Activated naive CD4-positive, alpha-beta T cell treated with anti-CD3 and anti-CD28 coated beads, Interleukin-2, amount 50 U/mL, for 24 hours (primary cell): ENCODE measurements around the gene HOXA3.
A peak's percentile ranks its signal among the peaks of the same experiment; 100 is the strongest.

Experiments used
- H3K27ac Mint-ChIP-seq: one replicate; pipeline ENCODE4 v1.8.0; 2021; ENCODE audit warnings: mild to moderate bottlenecking, mixed read lengths
- H3K27me3 Mint-ChIP-seq: one replicate; pipeline ENCODE4 v1.8.0; 2021; ENCODE audit warnings: mixed read lengths
- H3K36me3 Mint-ChIP-seq: one replicate; pipeline ENCODE4 v1.8.0; 2021; ENCODE audit warnings: mixed read lengths
- H3K4me1 Mint-ChIP-seq: one replicate; pipeline ENCODE4 v1.8.0; 2021; ENCODE audit warnings: mixed read lengths
- H3K4me3 Mint-ChIP-seq: one replicate; pipeline ENCODE4 v1.8.0; 2021; ENCODE audit warnings: mild to moderate bottlenecking, mixed read lengths
- H3K9me3 Mint-ChIP-seq: one replicate; pipeline ENCODE4 v1.8.0; 2021; ENCODE audit warnings: mixed read lengths

HOXA3 gene

DNA sequence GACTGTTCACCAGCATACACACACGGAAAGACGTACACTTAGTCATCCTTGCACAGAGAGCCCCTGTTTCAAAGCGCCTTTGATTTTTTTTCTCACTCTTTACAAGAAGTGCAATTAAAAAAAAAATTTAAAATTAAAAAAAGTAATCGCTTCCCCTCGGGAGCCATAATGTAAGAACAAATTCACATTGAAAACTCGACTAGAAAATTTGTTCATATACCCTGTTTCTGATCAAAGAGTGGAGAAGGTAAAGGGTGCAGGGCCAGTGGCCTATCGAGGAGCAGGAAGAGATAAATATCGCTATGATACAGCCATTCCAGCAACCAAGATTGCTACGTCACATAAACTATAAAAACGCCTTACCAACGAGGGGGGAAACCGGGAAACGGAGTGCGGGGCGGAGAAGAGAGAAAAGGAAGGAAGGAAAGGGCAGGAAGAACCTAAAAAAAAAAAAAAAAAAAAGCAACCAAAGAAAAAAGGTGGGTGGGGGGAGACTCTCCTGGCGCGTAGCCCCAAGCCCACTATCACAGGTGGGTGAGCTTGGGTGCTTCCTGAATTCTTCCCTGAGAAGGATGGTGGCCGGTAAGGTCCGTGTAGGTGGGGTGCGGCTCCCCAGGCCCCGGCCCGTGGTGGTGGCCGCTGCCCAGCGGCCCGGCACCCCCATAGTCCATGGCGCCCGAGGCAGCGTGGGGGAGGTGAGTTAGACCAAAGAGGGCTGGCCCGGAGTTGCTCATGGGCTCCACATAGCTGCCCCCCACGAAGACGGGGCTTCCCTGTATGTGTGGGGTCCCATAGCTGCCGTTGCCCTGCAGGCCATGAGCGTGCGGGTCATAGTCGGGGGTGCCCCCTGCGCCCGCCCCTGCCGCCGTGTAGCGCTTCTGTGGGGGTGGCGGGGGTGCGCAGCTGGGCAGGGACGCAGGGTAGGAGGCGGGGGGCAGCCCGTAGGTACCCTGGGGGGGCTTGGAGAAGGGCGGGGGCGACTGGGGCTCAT, 44.7 kb downstream of the HOXA3 start:
- peaks cover 2% of the 10 kb centered on the region for H3K36me3 Mint-ChIP-seq
- no peaks in the 10 kb centered on the region for H3K9me3 Mint-ChIP-seq
- H3K4me3 Mint-ChIP-seq: no peak overlapping the region
- peaks cover 10% of the 10 kb centered on the region for H3K4me1 Mint-ChIP-seq
- H3K27ac Mint-ChIP-seq: no peak overlapping the region
- H3K27me3 Mint-ChIP-seq: peaks cover 30% of the 10 kb centered on the region

DNA sequence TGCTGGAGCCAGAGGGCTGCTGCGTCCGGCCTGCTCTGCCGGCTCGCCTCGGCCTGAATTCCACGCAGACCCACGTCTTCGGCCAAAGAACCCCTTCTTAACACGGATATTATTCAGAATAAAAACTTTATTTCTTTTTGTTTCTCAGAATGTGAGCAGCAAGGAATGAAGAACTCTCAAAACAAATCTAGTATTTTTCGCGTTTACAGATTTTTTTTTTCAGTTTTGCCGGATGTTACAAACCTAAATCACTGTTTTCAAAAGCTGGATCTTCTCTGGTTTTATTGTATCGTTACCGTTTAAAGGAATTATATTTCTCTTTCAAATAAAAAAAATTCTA, 45.5 kb downstream of the HOXA3 start:
- H3K36me3 Mint-ChIP-seq: peaks cover 3% of the 10 kb centered on the region
- no peak overlapping the region for H3K27ac Mint-ChIP-seq
- peaks cover 35% of the 10 kb centered on the region for H3K27me3 Mint-ChIP-seq

DNA sequence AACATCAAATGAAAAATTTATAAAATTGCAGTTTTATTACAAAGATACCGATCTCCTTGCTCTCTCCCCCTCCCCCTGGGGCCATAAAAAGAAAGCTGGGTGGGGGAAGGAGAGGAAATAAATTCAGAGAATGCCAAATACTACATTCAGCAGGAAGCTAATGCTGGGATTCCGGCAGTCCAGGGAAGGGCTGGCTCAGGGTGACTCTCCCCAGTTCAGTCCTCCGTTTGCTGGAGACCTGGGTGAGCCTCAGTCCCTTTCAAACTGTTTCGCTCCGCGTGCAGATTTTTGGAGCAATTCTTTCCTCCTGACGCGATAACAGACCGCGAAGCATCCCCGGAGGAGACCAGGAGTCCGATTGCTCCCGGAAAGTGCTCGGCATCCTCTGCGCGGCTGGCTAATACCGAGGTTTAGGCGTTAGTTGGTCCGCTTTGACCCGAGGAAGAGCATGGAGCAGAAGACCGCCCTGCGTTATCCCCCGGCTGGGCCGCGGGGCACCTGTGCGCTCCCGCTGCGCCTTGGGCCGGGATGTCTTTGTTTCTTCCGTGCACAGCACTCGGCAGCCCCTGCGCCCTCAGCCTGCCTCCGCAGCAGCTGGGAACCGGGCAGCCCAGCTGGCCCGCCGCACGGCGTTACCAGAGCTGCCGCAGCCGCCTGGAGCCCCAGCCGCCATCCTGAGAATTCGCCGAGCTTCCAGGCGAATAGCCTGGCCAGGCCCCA, 46.0 kb downstream of the HOXA3 start:
- no peak overlapping the region for H3K4me3 Mint-ChIP-seq
- H3K27ac Mint-ChIP-seq: no peak overlapping the region
- H3K9me3 Mint-ChIP-seq: no peaks in the 10 kb centered on the region
- H3K36me3 Mint-ChIP-seq: peaks cover 6% of the 10 kb centered on the region
- peaks cover 19% of the 10 kb centered on the region for H3K4me1 Mint-ChIP-seq
- H3K27me3 Mint-ChIP-seq: peaks cover 41% of the 10 kb centered on the region

More for the DNA sequence above, 45.5 kb downstream of the HOXA3 start:
- Mint-ChIP-seq H3K9me3 (no peaks in the 10 kb centered on the region), H3K4me1 (peaks cover 16% of the 10 kb centered on the region), H3K4me3 (no peak overlapping the region)

DNA sequence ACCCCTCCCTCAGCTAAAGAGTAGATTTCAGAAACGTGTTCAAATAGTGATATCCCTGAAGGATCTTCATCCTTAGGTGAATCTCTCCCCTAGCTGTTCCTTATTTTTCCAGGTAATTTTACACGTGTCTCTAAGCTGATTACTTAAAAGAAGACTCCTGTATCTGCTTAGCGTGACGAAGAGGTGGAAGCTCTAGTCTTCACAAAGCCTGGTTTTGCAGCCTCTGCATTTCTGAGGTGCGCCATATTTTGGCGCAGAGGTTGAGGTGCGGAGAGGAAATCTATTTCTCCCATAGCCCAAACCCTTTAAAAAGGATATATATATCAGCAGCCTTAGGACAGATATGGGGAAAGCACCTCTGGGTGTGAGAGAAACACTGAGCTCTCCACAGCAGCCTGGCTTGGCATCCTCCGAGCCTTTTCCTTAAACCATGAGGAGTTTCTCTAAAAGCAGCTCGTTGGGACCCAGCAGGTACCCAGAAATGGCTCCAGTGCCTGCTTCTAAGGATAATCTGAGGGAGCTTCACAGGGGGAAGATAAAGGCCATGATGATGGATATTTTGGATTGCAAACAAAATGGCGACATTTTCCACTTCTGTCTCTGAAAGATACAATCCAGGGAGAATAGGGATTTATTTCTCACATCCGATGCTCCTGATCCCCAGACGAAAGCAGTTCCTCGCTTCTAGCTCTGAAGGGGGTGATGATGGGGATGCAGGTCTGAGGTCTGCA, 46.9 kb downstream of the HOXA3 start:
- H3K9me3 Mint-ChIP-seq: no peaks in the 10 kb centered on the region
- H3K27ac Mint-ChIP-seq: no peak overlapping the region
- H3K36me3 Mint-ChIP-seq: peaks cover 8% of the 10 kb centered on the region
- H3K27me3 Mint-ChIP-seq: peaks cover 46% of the 10 kb centered on the region
- H3K4me1 Mint-ChIP-seq: peaks cover 19% of the 10 kb centered on the region
- H3K4me3 Mint-ChIP-seq: no peak overlapping the region

DNA sequence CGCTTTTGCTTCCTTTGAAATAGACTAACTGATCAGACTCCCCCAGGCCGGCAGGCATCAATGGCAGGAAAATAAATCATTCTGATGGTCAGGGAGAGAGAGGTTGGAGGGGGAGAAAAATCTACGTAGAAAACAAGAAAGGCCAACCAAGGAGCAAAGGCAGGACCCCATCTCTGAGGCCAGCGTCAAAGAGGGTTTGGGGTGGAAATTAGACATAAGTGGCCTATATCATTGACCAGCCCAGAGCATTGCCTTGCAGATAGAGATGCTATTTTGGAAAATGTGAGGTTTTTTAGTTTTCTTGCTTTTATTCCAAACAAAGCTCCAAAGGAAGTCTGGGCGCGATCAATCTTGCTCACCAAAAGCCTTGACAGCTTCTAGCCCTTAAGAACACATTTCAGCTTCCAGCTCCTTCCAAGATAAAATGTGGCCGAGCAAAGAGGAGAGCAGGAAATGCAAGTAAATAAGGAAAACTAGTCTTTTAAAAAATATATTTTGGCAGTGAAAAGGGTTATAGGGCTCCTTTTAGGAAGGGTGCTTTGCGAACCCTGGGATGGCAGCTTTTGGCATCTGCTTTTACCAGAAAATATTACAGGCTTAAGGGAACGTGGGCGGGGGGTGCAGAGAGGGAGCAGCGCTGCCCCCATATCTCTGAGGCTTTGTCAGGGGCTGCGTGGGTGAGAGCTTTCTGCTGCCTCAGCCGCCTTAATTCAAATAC, 47.9 kb downstream of the HOXA3 start:
- Mint-ChIP-seq H3K4me3 (no peak overlapping the region), H3K27ac (no peak overlapping the region), H3K9me3 (no peaks in the 10 kb centered on the region), H3K4me1 (peaks cover 19% of the 10 kb centered on the region), H3K27me3 (peaks cover 53% of the 10 kb centered on the region), H3K36me3 (peaks cover 12% of the 10 kb centered on the region)

DNA sequence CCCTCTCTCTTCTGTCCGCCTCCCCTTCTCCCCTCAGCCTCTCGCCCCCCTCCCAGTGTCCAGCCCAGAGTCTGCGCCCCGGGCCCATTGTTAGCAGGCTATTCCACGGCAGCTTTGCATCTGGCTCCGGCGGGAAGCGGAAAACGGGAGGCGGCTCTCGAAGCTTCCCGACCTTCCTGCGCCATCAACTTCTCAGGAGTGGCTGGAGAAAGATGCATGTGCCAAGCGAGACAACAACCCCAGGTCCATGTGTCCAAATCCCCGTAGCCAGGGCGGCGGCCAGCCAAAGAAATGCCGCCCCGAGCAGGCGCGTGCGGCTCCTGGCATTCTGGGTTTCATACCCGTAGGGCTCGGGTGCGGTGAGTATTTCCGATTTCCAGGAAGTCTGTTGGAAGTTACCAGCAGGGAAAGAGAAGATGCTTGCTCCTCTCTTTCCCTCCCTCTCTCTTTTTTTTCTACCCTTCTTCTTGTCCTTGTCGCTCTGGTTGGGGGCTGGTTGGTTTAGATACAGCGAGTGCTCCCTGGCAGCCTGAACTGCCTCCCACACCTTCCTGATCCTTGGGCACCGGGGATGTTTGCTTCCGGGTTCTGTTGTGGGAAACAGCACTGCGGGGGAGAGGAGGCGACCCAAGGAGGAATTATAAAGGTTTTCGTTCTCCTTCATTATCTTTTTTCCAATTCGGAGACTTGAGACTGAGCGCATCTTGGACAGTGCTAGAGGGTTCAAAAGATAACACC, 48.7 kb downstream of the HOXA3 start:
- H3K27ac Mint-ChIP-seq: no peak overlapping the region

DNA sequence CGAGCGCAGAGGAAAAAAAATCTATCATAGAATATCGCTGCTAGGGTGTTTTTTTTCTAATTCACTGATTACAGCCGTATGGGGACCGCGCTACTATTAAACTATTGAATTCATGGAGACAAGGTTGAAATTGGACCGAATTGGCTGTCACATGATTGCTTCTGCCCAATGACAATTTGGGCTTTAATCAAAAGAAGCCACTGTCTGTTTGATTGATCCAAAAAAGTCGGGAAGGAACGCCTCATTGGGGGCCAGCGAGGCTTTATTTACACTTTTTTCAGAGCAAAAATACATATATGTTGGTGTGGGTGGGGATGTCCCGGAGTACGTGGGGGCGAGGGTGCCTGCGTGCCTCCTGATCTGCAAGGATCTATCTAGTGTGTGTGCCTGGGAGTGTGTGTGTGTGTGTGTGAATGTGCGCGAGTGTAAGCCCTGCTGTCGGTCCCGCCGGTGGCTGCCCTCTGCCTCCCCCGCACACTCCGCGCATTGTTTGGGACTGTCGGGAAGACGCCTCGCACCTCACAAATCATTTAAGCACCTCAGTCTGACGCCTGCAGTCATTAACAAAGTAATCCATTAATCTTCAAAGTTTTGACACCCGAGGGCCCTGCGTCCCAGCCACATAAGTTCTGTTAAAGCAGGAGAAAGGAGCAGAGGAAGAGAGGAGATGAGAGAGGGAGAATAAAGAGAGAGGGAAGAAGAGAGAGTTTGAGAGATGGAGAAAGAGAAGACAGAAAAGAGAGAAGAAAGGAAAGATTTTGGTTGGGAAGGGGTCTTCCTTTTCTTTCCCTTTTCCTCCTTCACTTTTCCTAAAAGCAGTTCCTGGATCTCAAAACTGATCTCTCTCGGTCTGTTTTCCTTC, 49.6 kb downstream of the HOXA3 start, which contains the start of gene HOXA2:
Gene HOXA2, minus strand, starts transcription at position 103 of the 862 bp plus-strand sequence. CDS start 183 bp downstream, outside the sequence.
- Mint-ChIP-seq H3K36me3 (peaks cover 16% of the 10 kb centered on the region), H3K27ac (no peak within 1 kb of the TSS), H3K4me3 (peak within 1 kb of the TSS; percentile 30), H3K9me3 (no peaks in the 10 kb centered on the region), H3K4me1 (peaks cover 28% of the 10 kb centered on the region), H3K27me3 (peaks cover 64% of the 10 kb centered on the region)

More for the DNA sequence above, 48.7 kb downstream of the HOXA3 start:
- Mint-ChIP-seq H3K9me3 (no peaks in the 10 kb centered on the region), H3K4me3 (no peak overlapping the region), H3K27me3 (peaks cover 60% of the 10 kb centered on the region), H3K4me1 (peaks cover 23% of the 10 kb centered on the region), H3K36me3 (peaks cover 15% of the 10 kb centered on the region)

DNA sequence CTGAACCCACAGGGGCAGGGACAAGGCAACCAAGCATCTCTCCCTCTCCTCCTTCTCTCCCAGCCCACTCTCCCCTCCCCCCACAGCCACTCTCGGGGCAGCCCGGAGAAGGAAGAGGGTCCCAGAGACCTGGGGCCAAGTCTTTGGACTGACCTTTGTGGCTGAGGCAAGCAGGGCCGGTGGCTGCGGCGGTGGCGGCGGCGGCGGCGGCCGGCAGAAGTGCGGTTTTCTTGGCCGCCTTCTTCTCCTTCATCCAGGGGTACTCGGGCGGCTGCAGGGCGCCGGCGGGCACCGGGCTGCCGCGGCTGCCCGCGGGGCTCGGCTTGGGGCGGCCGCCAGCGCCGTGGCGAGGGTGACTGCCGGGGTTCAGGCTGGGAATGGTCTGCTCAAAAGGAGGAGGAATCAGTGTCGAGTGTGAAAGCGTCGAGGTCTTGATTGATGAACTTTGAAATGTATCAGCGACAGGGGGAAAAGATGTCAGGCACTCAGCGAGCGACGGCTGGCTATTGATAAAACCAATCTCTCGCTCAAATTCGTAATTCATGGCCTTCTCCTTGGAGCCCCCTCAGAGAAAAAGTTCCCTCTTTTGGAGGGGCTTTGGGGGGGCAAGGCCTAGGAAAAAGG, 50.3 kb downstream of the HOXA3 start:
- no peak overlapping the region for H3K27ac Mint-ChIP-seq
- H3K4me1 Mint-ChIP-seq: peaks cover 36% of the 10 kb centered on the region
- H3K9me3 Mint-ChIP-seq: no peaks in the 10 kb centered on the region
- peak overlapping the region; percentile 4 for H3K4me3 Mint-ChIP-seq
- peaks cover 65% of the 10 kb centered on the region for H3K27me3 Mint-ChIP-seq
- H3K36me3 Mint-ChIP-seq: peaks cover 16% of the 10 kb centered on the region

DNA sequence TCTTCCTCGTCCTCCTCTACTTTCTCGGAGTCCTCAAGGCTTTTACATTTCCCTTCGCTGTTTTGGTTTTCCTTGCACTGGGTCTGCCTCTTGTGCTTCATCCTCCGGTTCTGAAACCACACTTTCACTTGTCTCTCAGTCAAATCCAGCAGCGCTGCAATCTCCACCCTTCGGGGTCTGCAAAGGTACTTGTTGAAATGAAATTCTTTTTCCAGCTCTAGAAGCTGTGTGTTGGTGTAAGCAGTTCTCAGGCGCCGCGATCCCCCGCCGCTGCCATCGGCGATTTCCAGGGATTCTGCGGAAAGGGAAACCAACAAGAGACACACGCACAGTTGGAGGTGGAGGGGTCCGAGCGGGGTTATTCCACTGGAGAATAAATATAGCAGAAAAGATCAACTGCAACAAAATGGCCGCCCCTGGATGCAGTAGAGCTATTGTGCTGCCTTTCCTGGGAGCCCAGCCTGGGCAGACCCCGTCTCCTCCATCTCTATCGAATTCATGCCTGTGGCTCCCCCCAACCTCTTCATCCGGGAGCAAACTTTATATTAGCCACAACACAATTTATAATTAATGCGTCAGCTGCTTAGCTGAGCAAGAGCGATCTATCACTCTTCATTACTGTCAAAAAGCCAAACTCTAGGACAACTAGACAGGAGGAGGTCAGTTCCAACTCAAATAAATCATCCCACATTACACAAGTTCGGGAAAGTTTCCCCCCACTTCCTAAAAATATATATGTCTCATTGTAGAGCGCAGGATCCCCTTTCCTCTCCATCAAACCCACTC, 51.0 kb downstream of the HOXA3 start:
- Mint-ChIP-seq H3K27ac (no peak overlapping the region), H3K9me3 (no peaks in the 10 kb centered on the region), H3K4me3 (peak overlapping the region; percentile 30), H3K36me3 (peaks cover 16% of the 10 kb centered on the region), H3K4me1 (peaks cover 37% of the 10 kb centered on the region), H3K27me3 (peaks cover 66% of the 10 kb centered on the region)

DNA sequence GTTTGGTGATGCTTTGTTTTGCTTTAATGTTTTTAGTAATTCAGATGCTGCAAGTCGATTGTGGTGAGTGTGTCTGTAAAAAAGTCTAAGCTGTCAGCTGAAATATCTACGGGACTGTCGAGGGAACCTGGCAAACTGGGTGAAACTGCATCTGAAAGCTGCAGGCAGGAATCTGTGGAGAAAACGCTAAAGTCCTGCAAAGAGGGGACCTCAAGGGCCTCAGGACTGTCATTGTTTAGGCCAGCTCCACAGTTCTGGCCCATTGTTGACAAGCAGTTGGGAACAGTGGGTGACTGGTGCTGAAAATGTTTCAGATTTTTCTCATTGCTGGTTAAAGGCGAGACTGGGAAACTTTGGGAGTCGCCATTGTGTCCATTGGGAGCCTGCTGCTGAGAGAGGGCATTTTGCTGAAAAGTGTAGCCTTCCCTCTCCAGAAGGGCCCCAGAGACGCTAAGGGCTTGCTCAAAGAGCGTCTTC, 51.7 kb downstream of the HOXA3 start:
- Mint-ChIP-seq H3K36me3 (peaks cover 16% of the 10 kb centered on the region), H3K4me1 (peaks cover 37% of the 10 kb centered on the region), H3K4me3 (no peak overlapping the region), H3K27me3 (peaks cover 64% of the 10 kb centered on the region), H3K9me3 (no peaks in the 10 kb centered on the region), H3K27ac (no peak overlapping the region)

DNA sequence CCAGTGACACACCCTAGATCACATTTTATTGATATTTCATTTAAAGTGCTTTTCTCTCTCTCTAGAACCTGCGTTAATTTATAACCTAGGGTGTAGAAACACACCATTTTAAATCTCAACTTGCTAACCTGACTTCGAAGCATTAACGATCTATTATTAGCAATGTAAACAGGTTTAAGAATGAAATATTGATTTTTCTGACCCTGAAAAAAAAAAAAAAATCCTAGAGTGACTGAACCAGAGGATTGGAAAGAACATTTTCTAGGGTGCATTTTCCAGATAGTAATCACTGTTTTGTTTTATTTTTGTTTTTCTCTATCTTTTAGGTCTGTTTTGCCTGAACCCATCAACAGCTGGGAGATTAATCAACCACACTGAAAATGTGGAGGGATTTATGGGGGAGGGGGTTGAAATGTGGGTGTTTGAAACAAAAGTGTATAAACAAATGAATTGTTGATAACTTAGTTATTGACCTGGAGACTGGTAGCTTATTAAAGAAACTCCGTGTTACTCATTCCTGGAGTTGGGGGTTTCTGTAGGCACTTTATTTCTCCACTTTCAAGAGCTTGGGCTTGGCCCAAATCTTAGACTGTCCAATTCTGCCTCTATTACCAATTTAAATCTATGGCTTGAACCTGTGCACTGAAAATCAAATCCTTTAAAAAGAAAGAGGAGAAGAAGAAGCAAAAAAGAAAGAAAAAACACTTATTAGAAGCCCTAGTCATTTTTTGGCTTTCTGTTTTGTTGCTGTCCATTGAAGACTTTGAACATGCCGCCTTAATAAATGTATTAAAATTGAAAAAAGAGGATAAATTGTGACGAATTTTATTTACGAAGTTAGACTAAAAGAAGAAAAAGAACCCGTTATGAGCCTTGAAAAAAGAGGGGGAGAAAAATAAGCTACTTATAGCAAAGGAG, 52.7 kb downstream of the HOXA3 start:
- Mint-ChIP-seq H3K4me3 (no peak overlapping the region), H3K27me3 (peaks cover 62% of the 10 kb centered on the region), H3K4me1 (peaks cover 37% of the 10 kb centered on the region), H3K9me3 (no peaks in the 10 kb centered on the region), H3K27ac (no peak overlapping the region), H3K36me3 (peaks cover 16% of the 10 kb centered on the region)
